ENCODE measurements around the gene PPM1B. TPM values are rescaled to one million over a fixed set of nuclear protein-coding genes. Genes with fewer than 3 reads are reported as not detected.

Gene PPM1B
- total RNA-seq, 1 experiment from 2014 or later: 43.5 TPM

- Histone ChIP-seq H3K4me3 (ENCODE audit: low read depth, low read length, poor library complexity, severe bottlenecking) (no peak overlapping the region), H3K36me3 (ENCODE audit: insufficient read depth, low read length, poor library complexity, severe bottlenecking) (no peaks in the 10 kb centered on the region), H3K4me1 (ENCODE audit: insufficient read depth, low read length, poor library complexity, severe bottlenecking) (no peaks in the 10 kb centered on the region), H3K9me3 (ENCODE audit: low read depth, low read length, poor library complexity, severe bottlenecking) (no peaks in the 10 kb centered on the region), H3K27me3 (replicated peaks; ENCODE audit: insufficient read depth, low read depth, low read length, poor library complexity) (no peaks in the 10 kb centered on the region), H3K27ac (ENCODE audit: low read depth, low read length, poor library complexity, severe bottlenecking) (no peak overlapping the region)
- TF ChIP-seq CTCF (conservative IDR thresholded peaks at IDR 0.05; ENCODE audit: low read depth, low read length) (no peak), EZH2 (IDR thresholded peaks at IDR 0.05; ENCODE audit: borderline replicate concordance, low read depth, low read length, poor library complexity, severe bottlenecking) (no peak)
- BruUV-seq (replicated peaks): no TSS peak
- intact Hi-C loops (cut with micrococcal nuclease; ENCODE audit: unreplicated experiment): no loop called here
- CTCF ChIA-PET: no interaction called here
- no peak for DNase-seq (ENCODE audit: low spot score)
- POLR2A ChIA-PET (ENCODE audit: low non-redundant PET): no interaction called here
Measured at GRCh38 chr2:44186810-44187209, 18.1 kb downstream of the PPM1B start.

GRCh38 chr2:44187251-44187650, 18.6 kb downstream of the PPM1B start:
- Histone ChIP-seq H3K27me3 (replicated peaks; ENCODE audit: insufficient read depth, low read depth, low read length, poor library complexity) (no peaks in the 10 kb centered on the region), H3K9me3 (ENCODE audit: low read depth, low read length, poor library complexity, severe bottlenecking) (no peaks in the 10 kb centered on the region), H3K27ac (ENCODE audit: low read depth, low read length, poor library complexity, severe bottlenecking) (no peak overlapping the region), H3K4me1 (ENCODE audit: insufficient read depth, low read length, poor library complexity, severe bottlenecking) (no peaks in the 10 kb centered on the region), H3K36me3 (ENCODE audit: insufficient read depth, low read length, poor library complexity, severe bottlenecking) (no peaks in the 10 kb centered on the region), H3K4me3 (ENCODE audit: low read depth, low read length, poor library complexity, severe bottlenecking) (no peak overlapping the region)
- intact Hi-C loops (cut with micrococcal nuclease; ENCODE audit: unreplicated experiment): no loop called here
- DNase-seq (ENCODE audit: low spot score): no peak
- ChIA-PET POLR2A (ENCODE audit: low non-redundant PET) (no interaction called here), CTCF (no interaction called here)
- TF ChIP-seq EZH2 (IDR thresholded peaks at IDR 0.05; ENCODE audit: borderline replicate concordance, low read depth, low read length, poor library complexity, severe bottlenecking): no peak
- no peak for TF ChIP-seq CTCF (conservative IDR thresholded peaks at IDR 0.05; ENCODE audit: low read depth, low read length)
- BruUV-seq (replicated peaks): no TSS peak

GRCh38 chr2:44188696-44189095, 20.0 kb downstream of the PPM1B start:
- TF ChIP-seq CTCF (conservative IDR thresholded peaks at IDR 0.05; ENCODE audit: low read depth, low read length) (no peak), EZH2 (IDR thresholded peaks at IDR 0.05; ENCODE audit: borderline replicate concordance, low read depth, low read length, poor library complexity, severe bottlenecking) (no peak)

More at GRCh38 chr2:44188696-44189095, 20.0 kb downstream of the PPM1B start:
- ChIA-PET POLR2A (ENCODE audit: low non-redundant PET) (no interaction called here), CTCF (no interaction called here)
- H3K27ac ChIP-seq (ENCODE audit: low read depth, low read length, poor library complexity, severe bottlenecking): no peak overlapping the region
- peaks cover 3% of the 10 kb centered on the region for H3K36me3 ChIP-seq (ENCODE audit: insufficient read depth, low read length, poor library complexity, severe bottlenecking)
- H3K9me3 ChIP-seq (ENCODE audit: low read depth, low read length, poor library complexity, severe bottlenecking): no peaks in the 10 kb centered on the region
- BruUV-seq (replicated peaks): no TSS peak
- H3K4me3 ChIP-seq (ENCODE audit: low read depth, low read length, poor library complexity, severe bottlenecking): no peak overlapping the region
- intact Hi-C loops (cut with micrococcal nuclease; ENCODE audit: unreplicated experiment): no loop called here
- no peaks in the 10 kb centered on the region for H3K4me1 ChIP-seq (ENCODE audit: insufficient read depth, low read length, poor library complexity, severe bottlenecking)
- H3K27me3 ChIP-seq (replicated peaks; ENCODE audit: insufficient read depth, low read depth, low read length, poor library complexity): no peaks in the 10 kb centered on the region
- no peak for DNase-seq (ENCODE audit: low spot score)

Measured in A673 (cell line).